GM12891 (cell line): Measurements from ENCODE around the gene BHLHA15.

Source experiments
- POLR2AphosphoS5 ChIP-seq: IDR thresholded peaks from 2 replicates; pipeline ENCODE4 v1.6.1; 2011; ENCODE audit warnings: low read depth, low read length, control low read depth
- TAF1 ChIP-seq: IDR thresholded peaks from 2 replicates; pipeline ENCODE4 v1.6.1; 2011; ENCODE audit warnings: low read depth, low read length, control low read depth

- TF ChIP-seq TAF1: no peak
- no peak for TF ChIP-seq POLR2AphosphoS5
Measured at GRCh38 chr7:98242342-98242741, 31.1 kb downstream of the BHLHA15 start.
